Activated naive CD8-positive, alpha-beta T cell treated with anti-CD3 and anti-CD28 coated beads for 36 hours (primary cell): ENCODE measurements around the gene HSFX3. TPM values are rescaled to one million over a fixed set of nuclear protein-coding genes. Genes with fewer than 3 reads are reported as not detected.
"Not testable (repeated sequence)": the region's sequence is repeated elsewhere in the genome, so short reads cannot be mapped to it uniquely, and the experiment has no call there.

Experiments used
- DNase-seq: peaks from one replicate; pipeline ENCODE4 v3.0.0; 2021
- H3K27ac Mint-ChIP-seq: one replicate; pipeline ENCODE4 v1.8.0; 2022; ENCODE audit warnings: mild to moderate bottlenecking, moderate library complexity, mixed read lengths
- H3K27me3 Mint-ChIP-seq: one replicate; pipeline ENCODE4 v1.8.0; 2022; ENCODE audit warnings: mild to moderate bottlenecking, mixed read lengths
- H3K36me3 Mint-ChIP-seq: one replicate; pipeline ENCODE4 v1.8.0; 2021; ENCODE audit warnings: mild to moderate bottlenecking, mixed read lengths
- H3K4me1 Mint-ChIP-seq: one replicate; pipeline ENCODE4 v1.8.0; 2021; ENCODE audit warnings: mixed read lengths
- H3K4me3 Mint-ChIP-seq: one replicate; pipeline ENCODE4 v1.8.0; 2022; ENCODE audit warnings: mild to moderate bottlenecking, moderate library complexity, mixed read lengths
- H3K9me3 Mint-ChIP-seq: one replicate; pipeline ENCODE4 v1.8.0; 2022; ENCODE audit warnings: mixed read lengths
- total RNA-seq, 2 experiments: library from RNA; stranded (reverse); gene quantifications; one replicate each; pipeline ENCODE4 v1.2.3, GENCODE V29; 2021

The HSFX3 gene
- total RNA-seq, 2 experiments from 2014 or later, result not detected

DNA sequence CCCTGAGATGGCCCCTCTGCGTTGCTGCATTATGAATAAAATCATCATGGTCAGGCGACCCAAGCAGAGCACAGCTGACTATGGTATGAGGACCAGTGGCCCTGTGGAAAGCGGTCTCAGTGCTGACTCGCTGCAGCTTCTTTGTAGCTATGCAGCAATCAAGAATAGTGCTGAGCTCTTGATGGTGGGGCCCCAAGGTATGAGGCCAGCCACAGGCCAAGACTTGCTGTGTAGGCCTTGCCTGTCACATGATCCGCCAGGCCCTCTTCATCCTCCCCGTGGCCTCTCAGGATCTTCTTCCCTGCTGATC lies 2.2 kb upstream of the HSFX3 start:
- not testable (repeated sequence) for H3K27me3 Mint-ChIP-seq, H3K4me1 Mint-ChIP-seq, H3K36me3 Mint-ChIP-seq, DNase-seq, H3K9me3 Mint-ChIP-seq, H3K27ac Mint-ChIP-seq, H3K4me3 Mint-ChIP-seq

DNA sequence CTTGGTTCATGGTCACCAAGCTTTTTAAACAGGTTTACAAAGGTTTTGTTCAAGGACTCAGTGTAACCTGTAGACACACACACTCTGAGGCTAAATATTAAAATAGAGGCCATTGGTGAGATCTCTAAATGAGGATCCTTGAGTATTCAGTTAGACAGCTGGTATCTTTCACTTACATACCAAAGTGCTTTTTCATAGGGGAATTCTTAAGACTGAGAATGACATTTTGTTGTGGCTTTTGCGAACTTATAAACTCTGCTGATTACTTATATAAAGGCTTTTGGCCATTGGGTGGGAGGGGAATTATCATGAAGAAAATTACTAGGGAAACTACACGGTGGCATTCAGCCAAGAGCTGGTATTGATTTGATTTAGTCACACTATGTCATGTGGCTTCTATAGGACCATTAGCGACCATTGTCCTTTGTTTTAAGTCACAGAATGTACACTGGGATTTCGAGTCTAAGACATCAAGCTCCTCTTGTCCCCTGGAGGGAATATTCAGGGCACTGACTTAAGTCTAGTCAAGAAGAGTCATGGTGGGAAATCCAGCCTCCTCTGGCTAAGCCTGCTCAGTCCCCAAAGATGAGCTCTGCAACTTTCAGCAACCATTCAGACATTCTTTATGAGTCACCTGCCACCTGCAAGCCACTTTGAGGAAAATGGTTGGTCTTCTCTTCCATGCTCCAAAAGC lies 1.7 kb upstream of the HSFX3 start:
- not testable (repeated sequence) for H3K27me3 Mint-ChIP-seq, H3K36me3 Mint-ChIP-seq, H3K4me1 Mint-ChIP-seq, H3K27ac Mint-ChIP-seq, H3K9me3 Mint-ChIP-seq, DNase-seq, H3K4me3 Mint-ChIP-seq

DNA sequence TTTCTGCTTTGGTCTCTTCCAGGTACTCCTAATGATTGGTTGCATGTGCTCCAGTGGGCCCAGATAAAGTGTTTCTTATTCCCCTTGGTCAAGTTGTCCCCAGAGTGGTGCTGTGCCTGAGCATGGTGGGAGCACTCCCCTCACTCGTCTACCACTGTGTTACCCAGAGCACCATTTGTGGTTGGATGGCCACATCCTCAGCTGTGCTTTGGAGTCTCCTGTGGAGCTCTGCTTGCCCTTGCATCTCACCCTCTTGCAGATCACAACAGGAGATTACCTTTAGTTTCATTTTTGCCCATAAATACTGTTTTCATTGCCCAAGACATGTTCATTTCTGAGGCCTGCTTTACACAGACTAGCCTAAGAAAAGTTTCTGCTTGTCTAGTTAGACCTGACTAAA lies 730 bp upstream of the HSFX3 start:
- H3K4me1 Mint-ChIP-seq, H3K36me3 Mint-ChIP-seq, H3K27ac Mint-ChIP-seq, H3K4me3 Mint-ChIP-seq, DNase-seq, H3K9me3 Mint-ChIP-seq, H3K27me3 Mint-ChIP-seq: not testable (repeated sequence)

DNA sequence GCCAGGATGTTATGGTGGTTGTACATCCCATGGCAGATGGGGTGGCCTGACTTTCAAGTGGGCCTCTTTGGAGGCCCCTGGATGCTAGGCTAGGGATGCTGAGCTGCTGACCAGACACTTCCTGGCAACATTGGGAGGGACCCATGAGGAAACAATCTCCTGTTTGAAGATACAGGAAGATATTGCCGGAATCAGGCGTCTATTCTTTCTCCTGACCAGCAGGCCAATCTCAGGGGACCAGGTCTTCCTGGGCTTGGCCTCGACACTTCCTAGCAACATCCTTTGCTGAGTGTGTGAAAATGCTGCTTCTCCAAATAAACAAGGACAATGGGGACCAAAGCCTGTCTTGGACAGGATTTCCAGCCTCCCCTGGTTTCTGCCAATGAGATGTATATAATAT lies 1.9 kb downstream of the HSFX3 start:
- not testable (repeated sequence) for H3K4me1 Mint-ChIP-seq, H3K27me3 Mint-ChIP-seq, H3K4me3 Mint-ChIP-seq, H3K27ac Mint-ChIP-seq, H3K9me3 Mint-ChIP-seq, H3K36me3 Mint-ChIP-seq, DNase-seq

DNA sequence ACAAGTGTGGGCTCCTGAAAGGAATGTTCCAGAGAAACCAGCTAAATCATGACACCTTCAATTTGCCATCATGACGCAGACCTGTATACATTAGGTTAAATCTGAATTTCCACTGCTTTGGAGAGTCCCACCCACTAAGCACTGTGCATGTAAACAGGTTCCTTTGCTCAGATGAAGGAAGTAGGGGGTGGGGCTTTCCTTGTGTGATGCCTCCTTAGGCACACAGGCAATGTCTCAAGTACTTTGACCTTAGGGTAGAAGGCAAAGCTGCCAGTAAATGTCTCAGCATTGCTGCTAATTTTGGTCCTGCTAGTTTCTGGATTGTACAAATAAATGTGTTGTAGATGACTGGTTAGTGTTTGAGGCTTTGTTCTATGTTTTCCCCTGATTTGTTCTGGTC lies 2.8 kb downstream of the HSFX3 start:
- not testable (repeated sequence) for H3K27me3 Mint-ChIP-seq, H3K4me3 Mint-ChIP-seq, H3K4me1 Mint-ChIP-seq, H3K9me3 Mint-ChIP-seq, H3K36me3 Mint-ChIP-seq, DNase-seq, H3K27ac Mint-ChIP-seq

DNA sequence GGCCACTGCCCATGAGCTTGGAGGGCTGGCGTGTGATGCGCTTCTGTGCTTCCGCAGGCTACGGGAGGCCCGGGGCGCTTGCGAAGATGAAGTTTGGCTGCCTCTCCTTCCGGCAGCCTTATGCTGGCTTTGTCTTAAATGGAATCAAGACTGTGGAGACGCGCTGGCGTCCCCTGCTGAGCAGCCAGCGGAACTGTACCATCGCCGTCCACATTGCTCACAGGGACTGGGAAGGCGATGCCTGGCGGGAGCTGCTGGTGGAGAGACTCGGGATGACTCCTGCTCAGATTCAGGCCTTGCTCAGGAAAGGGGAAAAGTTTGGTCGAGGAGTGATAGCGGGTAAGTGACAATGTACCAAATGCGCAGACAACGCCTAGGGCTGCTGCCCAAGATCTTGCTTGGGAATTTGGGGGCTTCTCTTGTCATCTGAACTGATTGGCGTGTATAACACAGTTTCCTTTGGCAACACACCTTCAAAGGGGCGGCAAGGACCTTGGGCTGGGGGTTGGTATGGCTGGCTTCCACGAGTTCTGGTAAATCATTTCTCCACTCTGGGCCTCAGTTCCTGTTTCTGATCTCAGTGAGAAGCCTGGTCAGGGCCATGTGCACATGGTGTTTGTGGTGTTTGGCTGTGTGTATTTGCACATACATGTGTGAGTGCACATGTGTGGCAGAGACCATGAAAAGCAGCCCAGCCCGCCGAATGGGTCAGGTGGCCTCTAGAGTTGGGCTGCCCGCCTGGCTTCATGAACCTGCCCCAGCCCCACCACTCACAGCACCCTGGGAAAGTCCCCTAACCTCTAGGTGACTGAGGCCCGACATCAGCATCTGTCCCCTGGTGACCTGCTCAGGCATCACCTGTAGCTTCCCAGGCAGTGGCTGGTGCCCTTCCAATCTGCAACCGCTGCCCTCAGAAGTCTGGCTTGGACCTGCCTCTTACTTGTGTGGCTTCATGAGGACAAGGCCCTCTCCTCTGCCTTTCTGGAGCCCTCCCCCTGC lies 3.9 kb downstream of the HSFX3 start:
- H3K36me3 Mint-ChIP-seq, result not testable (repeated sequence)

DNA sequence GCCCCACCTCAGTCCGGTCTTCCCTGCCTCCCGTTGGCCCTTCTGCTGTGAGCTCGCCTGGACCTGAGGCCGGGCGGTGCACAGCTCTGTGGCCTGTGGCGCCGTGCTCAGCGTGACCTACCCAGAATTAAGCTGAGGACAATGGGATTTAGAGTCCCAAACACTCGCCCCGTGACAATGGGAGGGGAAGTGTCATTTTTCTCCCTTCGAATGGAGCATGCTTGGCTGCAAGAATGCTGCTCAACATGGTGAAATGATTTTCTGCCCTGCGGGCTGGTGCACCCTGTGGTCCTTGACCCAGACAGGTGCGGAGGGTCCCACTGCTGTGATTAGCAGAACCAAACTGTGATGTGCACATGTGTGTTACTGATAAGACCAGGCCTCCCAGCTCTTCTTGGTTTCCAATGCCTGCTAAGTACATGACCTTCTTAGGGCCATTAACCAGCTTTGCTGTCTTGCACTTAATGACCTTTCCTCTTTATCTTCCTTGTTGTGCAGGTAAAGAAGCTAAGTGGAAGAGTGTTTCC lies 8.1 kb downstream of the HSFX3 start:
- peak overlapping the region; percentile 100 for H3K27ac Mint-ChIP-seq
- peak overlapping the region; percentile 97 for H3K4me3 Mint-ChIP-seq
- H3K27me3 Mint-ChIP-seq, result no peaks in the 10 kb centered on the region
- H3K4me1 Mint-ChIP-seq, result peaks cover 4% of the 10 kb centered on the region
- H3K9me3 Mint-ChIP-seq, result no peaks in the 10 kb centered on the region
- DNase-seq, result no peak
- peaks cover 2% of the 10 kb centered on the region for H3K36me3 Mint-ChIP-seq

More for the DNA sequence above, 3.9 kb downstream of the HSFX3 start:
- not testable (repeated sequence) for DNase-seq, H3K27ac Mint-ChIP-seq, H3K4me3 Mint-ChIP-seq, H3K4me1 Mint-ChIP-seq, H3K9me3 Mint-ChIP-seq, H3K27me3 Mint-ChIP-seq

DNA sequence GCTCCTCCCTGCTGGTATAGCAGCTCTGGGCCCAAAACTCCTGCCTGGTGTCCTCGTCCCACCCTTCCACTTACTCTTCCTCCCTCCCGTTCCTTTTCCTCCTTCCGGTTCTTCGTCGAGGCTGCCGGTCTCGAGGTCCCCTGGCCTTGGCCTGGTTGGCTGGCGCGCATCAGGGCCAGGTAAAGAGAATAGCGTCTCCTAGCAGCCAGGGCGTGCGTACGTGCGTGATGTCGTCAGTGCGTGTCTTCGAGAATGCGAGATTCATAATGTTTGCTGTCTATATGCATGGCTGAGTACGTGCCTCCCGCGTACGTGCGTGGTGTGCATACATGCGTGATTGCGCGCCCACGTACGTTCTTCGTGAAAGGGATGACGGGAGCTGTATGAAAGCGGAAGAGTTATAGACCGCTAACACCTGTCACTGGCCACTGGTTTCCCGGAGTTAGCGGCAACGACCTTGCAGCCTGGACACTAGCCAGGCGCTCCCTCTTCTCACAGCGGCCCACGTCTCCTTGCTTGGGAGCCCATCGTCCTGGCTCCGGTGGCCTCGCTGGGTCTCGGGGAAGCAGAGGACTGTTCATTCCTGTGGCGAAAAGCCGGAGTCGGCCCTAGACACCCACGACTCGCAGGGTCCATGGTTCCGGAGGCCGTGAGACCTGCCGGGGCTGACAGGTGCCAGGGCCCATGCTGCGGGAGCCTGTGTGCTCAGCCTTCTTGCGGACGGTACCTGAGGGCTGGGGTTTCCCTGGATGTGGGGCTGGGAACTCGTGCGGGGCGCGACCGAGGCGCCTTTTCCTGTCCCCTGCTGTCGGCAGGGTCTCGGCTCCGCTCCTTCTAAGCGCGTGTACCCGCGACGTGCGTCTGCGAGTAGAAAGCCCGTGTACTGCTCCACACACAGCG lies 8.9 kb downstream of the HSFX3 start, which contains the start of gene EOLA1:
Gene EOLA1, plus strand, starts transcription at position 392 of the 900 bp plus-strand sequence. CDS start 4,619 bp downstream, outside the sequence.
- Mint-ChIP-seq H3K4me3 (peak within 1 kb of the TSS; percentile 97), H3K27ac (peak within 1 kb of the TSS; percentile 100), H3K4me1 (peaks cover 4% of the 10 kb centered on the region)

DNA sequence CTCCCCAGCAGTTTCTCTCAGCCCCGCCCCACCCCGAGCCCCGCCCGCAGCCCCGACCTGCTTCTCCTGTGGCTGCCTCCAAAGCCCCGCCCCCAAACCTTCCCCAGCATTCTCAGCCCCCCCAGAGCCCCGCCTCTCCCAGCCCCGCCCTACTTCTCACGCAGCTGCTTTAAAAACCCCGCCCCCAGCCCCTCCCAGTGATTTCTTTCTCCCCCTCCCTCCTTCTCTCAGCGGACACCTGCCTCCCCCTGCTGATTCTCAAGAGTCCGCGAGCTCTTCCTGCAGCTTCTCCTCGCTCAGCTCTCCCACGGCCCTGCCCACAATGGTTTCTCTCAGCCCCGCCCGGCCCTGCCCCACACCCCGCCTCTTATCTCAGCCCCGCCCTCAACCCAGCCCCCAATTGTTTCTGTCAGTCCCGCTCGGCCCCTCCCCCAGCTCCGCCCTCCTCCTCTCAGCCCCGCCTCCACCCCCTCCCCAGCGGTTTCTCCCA lies 9.5 kb downstream of the HSFX3 start:
- Mint-ChIP-seq H3K27me3 (no peaks in the 10 kb centered on the region), H3K4me1 (peaks cover 4% of the 10 kb centered on the region), H3K9me3 (no peaks in the 10 kb centered on the region), H3K4me3 (peak overlapping the region; percentile 97), H3K27ac (peak overlapping the region; percentile 100), H3K36me3 (peaks cover 2% of the 10 kb centered on the region)
- peak; percentile 82 for DNase-seq

More for the DNA sequence above, 8.9 kb downstream of the HSFX3 start, which contains the start of gene EOLA1:
- DNase-seq, result peak; percentile 85
- Mint-ChIP-seq H3K9me3 (no peaks in the 10 kb centered on the region), H3K36me3 (peaks cover 2% of the 10 kb centered on the region), H3K27me3 (no peaks in the 10 kb centered on the region)

DNA sequence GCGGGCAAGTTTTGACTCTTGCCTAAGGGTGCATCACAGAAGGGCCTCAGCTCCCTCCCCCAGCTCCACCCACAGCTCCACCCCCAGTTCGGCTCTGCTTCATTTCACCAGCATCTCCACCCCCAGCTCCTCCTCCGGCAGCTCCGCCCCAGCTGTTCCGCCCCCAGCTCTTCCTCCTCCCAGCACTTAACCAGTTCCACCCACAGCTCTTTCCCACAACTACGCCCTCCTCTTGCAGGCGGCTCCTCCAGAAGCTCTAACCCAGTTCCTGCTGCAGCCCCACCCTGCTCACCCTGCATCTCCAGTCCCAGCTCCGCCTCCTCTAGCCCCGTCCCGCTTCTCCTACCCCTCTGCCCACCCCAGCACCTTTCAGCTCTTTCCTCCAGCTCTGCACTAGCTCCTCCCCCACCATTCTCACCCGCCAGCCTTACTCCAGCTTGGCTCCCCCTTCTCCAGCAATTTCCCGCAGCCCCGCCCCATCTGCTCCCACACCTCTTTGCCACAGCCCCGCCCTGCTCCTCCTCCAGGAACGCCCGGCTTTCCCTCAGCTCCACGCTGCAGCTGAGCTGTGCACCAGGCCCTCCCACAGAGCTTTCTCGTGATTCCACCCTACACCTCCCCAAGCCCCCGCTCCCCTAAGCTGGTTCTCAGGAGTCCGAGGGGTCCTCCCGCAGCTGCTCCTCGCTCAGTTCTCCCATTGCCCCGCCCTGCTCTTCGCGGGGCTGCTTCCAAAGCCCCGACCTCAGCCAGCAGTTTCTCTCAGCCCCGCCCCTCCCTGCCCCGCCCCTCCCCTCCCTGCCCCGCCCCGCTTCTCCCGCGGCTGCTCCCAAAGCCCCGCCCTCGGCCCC lies 10.2 kb downstream of the HSFX3 start:
- peaks cover 4% of the 10 kb centered on the region for H3K4me1 Mint-ChIP-seq
- H3K9me3 Mint-ChIP-seq, result no peaks in the 10 kb centered on the region
- peak overlapping the region; percentile 79 for H3K27ac Mint-ChIP-seq
- H3K27me3 Mint-ChIP-seq, result no peaks in the 10 kb centered on the region
- H3K4me3 Mint-ChIP-seq, result peak overlapping the region; percentile 83
- no peaks in the 10 kb centered on the region for H3K36me3 Mint-ChIP-seq
- DNase-seq, result peak; percentile 85

DNA sequence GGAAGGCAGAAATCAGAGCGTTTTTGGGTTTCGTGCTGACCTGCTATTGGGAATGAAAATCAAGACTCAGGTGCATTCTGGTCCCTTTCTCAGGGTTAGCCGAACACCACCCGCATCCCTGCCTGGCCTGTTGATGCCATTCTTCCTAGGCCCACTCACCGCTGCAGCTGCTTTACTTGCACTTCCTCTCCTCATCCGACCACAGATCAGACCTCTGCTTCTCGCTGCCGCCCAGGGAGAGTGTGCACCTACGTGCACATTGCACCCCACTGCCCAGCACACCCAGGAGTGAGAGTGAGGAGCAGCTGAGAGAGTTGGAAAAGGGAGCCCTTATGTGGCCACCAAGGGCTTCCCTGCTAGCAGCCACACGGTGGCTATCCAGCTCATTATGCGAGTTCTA lies 12.2 kb downstream of the HSFX3 start:
- not testable (repeated sequence) for H3K4me3 Mint-ChIP-seq, H3K4me1 Mint-ChIP-seq, H3K27ac Mint-ChIP-seq, DNase-seq, H3K36me3 Mint-ChIP-seq, H3K9me3 Mint-ChIP-seq, H3K27me3 Mint-ChIP-seq

DNA sequence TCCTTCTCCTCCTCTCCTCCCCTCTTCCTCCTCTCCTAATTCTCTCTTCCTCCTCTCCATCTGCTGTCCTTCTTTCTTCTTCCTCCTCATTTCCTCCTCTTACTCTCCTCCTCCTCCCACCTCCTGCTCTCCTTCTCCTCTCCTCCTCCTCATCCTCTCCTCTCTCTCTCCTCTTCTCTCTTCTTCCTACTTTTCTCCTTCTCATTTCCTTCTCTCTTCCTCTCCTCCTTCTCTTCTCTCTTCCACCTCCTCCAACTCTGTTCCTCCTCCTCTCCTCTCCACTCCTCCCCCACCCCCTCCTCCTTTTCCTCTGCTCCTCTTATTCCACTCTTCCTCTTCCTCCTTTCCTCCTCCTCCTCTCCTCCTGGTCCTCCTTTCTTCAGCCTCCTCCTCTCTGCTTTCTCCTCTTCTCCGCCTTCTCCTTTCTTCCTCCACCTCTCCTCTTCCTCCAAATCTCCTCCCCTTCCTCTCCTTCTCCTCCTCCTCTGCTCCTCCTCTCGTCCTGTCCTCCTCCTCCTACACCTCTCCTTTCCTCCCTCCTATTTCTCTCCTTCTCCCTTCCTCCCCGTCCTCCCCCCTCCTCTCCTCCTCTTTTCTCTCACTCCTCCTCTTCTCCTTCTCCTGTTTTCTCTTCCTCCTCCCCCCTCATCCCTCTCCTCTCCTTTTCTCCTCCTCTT lies 14.7 kb downstream of the HSFX3 start:
- H3K9me3 Mint-ChIP-seq, DNase-seq, H3K27ac Mint-ChIP-seq, H3K36me3 Mint-ChIP-seq, H3K27me3 Mint-ChIP-seq, H3K4me3 Mint-ChIP-seq: not testable (repeated sequence)
- peaks cover 17% of the 10 kb centered on the region for H3K4me1 Mint-ChIP-seq

DNA sequence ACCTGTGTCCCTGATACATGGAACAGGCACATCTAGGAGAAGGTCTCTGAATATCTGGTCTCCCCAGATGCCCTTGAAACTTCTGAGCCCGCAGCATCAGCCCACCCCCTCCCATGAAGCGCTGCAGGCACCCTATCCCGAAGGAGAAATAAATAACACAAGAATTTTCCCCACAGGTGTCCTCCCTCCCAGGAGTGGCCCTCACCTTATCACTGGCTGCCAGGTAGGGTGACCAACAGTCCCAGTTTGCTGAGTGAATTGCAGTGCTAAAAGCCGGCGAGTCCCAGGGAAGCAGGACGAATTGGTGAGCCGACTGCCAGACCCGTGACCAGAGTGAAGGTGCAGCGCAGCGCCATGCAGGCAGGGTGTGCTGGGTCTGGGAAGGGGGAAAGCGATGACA lies 15.7 kb downstream of the HSFX3 start:
- H3K27ac Mint-ChIP-seq, H3K4me3 Mint-ChIP-seq, H3K27me3 Mint-ChIP-seq, DNase-seq, H3K9me3 Mint-ChIP-seq, H3K36me3 Mint-ChIP-seq: not testable (repeated sequence)
- H3K4me1 Mint-ChIP-seq, result peaks cover 17% of the 10 kb centered on the region
